22Rv1 (cell line): ENCODE measurements around the gene NKX2-1.

Source experiments
- ZFX ChIP-seq: fragments of 450-650 bp; IDR thresholded peaks from 2 replicates; pipeline ENCODE4 v1.6.1; 2017; ENCODE audit warnings: antibody characterized with exemption, borderline replicate concordance
- TF ChIP-seq, protein P1 (sequence below): fragments of 450-650 bp; IDR thresholded peaks from 2 replicates; pipeline ENCODE4 v1.5.1; 2017; ENCODE audit warnings: mild to moderate bottlenecking

DNA sequence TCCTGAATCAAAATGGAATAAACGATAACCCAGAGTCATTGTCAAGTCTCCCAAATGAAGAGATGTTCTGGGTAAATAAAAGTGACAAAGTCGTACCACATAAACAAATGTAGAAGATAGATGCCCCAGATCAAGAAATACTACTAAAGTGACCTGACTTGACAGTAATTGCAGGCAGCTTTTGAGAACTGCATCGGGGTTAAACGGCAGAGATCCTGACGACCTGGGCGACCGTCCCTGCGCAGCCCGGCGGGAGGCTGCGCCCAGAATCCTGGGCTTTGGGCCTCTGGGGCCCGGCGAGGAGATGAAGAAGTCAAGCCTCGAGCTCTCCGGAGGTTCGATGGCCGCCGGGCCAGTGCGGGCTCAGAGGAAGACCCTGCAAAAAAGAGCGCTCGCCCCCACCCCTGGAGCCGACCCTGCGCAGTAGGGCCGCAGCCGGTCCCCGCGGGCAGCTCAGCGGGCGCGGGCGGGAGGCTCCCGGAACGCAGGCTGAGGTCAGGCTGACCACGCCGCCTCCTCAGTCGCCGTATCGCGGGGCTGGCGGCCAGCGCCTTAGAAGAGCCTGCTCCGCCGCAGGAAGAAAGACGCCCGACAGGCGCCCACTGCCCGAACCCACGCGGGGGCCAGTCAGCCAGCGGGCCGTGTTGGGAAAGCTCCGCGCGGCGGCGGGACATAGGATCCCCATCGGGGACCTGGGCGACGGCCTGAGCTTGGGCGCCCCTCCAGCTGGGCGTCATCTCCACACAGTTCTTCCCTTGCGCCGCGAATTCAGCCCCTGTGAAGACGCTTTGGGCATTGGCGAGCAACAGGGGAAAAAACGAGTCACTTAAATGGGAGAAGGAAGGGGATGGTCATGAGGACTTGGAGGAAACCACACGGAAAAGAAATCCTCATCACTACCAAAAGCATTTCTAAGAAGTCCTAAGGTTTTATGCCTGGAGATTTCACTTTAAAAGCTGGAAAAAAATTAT, 16.0 kb downstream of the NKX2-1 start:
- TF ChIP-seq, protein P1, sequence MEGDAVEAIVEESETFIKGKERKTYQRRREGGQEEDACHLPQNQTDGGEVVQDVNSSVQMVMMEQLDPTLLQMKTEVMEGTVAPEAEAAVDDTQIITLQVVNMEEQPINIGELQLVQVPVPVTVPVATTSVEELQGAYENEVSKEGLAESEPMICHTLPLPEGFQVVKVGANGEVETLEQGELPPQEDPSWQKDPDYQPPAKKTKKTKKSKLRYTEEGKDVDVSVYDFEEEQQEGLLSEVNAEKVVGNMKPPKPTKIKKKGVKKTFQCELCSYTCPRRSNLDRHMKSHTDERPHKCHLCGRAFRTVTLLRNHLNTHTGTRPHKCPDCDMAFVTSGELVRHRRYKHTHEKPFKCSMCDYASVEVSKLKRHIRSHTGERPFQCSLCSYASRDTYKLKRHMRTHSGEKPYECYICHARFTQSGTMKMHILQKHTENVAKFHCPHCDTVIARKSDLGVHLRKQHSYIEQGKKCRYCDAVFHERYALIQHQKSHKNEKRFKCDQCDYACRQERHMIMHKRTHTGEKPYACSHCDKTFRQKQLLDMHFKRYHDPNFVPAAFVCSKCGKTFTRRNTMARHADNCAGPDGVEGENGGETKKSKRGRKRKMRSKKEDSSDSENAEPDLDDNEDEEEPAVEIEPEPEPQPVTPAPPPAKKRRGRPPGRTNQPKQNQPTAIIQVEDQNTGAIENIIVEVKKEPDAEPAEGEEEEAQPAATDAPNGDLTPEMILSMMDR: no peak
- no peak for TF ChIP-seq ZFX
